Stimulated activated naive CD4-positive, alpha-beta T cell (primary cell): ENCODE results near the gene DENND2C.
A peak's percentile ranks its signal among the peaks of the same experiment; 100 is the strongest.

ENCODE experiments used
- DNase-seq, 6 experiments: peaks; one replicate each; lab custom pipeline; 2025; lab: John Stamatoyannopoulos, UW

Gene DENND2C, protein sequence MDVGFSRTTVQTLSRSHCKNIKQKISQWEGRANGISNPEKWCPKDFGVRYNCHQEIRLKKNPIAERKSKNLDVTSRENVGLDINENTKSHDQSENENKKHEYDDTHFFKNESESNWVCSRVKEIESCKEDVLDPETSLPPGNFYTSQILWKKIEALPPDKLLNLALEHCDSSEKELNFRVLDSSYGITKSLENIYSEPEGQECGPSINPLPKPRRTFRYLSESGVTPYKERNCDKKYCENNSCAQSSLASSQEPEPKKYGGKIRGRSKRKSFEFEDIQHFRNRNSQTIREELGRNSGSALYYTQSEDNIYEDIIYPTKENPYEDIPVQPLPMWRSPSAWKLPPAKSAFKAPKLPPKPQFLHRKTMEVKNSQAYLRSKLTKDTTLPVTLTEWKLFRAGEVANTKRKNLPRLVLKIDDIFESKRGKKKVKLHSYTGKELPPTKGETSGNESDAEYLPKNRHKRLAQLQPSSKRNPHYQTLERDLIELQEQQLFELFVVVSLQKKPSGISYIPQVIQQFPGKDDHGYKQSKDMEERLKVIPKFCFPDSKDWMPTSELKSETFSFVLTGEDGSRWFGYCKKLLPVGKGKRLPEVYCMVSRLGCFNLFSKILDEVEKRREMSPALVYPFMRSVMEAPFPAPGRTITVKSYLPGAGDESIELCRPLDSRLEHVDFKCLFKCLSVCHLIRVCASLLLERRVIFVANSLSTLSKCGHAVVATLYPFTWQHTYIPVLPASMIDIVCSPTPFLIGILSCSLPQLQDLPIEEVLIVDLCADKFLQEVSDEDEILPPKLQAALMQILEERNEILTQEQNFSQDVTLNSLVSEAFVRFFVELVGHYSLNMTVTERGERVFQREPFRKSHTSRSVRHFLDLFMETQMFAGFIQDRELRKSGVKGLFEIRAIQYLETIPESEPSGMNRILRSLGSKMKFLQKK

DNA sequence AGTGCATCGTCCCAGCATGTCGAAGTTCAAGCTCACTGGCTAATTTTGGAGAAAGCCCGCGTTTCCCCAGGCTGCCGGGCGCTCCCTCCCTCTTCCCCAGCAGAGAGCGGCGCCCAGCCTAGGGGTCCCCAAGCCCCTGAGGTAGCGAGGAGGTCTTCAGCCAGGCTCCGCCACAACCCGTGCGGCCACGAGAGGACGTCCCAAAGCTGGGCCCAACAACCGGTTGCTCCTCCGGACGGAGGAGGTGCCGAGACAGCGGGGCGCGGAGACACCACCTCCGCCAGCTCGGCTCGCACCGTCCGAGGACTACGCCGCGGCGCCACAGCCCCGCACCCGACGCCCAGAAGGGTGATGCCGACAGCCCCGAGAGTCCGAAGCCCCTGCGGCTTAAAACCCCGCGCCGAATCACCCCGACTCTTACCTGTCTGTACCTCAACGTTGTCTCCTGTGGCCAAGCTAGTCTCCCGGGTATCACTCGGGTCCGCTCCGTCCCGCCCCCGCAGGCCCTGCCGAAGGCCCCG, at the start of gene DENND2C:
DENND2C (minus strand) TSS at position 488 of the 521 bp plus-strand sequence. CDS start 44,065 bp downstream, outside the sequence.
- DNase-seq: no peak

DNA sequence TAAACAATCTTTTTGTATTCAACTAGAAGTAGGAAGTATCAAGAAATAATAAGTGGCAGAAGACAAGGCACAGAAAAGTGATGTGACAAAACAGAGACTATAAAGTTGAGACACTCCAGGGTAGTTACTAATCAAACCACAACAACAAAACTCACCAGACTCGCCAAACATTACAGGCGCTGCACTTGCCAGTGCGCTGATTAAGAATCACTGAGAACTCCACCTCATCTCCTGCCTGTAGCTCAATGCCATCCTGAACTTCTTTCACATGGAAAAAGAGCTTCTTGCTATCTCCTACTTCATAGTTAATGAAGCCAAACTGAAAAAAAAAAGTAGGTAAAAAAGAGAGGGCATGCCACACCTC, 49.6 kb upstream of the DENND2C start:
- DNase-seq: no peak

DNA sequence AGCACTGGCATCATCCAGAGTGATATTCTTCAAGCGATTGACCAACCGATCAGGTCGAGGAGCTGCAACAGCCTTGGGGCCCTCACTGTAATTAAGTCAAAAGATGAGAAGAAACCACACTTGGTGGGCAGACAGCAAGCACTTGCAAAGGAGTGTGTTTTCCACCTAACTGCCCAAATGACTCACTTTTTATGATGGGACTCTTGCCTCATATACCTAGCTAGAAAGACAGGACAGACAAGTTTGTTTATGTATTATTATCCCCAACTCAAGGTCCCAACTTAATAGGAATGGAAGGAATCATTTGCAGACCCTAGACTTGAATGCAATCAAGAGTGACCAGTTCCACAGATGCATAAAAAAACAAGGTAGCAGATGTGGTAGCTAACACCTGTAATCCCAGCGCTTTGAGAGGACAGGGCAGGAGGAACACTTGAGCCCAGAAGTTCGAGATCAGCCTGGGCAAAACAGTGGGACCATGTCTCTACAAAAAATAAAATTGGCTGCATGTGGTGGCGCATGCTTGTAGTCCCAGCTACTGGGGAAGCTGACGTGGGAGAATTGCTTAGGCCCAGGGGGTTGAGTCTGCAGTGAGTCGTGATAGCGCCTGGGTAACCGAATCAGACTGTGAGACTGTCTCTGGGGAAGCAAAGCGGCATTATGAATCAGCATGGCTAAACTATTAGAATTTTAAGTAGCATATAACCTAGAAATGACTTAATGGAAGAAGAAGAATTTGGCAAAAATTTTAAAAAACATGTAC, 49.0 kb upstream of the DENND2C start:
- DNase-seq: no peak

DNA sequence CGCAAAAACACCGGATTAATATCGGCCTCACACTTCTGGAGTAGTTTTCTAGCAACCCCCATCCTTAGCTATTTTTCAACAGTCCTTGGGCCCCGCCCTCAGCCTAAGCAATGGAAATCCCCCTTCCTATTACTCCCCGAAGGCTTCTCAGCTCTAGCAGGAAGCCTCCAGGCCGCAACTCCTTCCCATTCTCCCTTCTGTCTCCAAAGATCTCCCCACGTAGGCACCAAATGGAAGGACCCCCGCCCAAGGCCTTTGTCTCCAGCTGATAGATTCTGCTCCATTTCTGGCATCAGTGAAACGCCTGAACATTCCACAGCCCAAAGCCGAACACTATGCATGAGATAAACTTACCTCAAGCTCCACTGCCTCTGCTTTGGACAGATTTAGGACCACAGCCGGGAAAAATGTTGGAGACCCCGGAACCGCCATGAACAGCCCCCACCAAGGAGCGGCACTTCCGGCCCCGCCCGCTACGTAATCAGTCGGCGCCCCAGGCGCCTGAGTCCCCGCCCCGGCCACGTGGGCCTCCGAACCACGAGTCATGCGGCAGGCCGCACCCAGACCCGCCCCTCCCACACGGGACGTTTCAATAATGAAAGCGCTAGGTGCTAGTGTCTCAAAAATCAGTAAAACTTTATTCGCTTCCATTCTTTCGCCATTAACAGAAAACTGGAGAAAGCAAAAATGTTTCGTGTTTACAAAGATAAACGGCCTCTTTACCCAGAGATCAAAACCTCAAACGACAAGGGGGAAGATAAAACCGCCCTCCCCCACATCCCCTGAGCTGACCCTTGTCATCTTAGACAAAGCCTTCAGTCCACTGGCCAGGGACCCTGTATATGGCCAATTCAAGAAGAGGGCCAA, 46.7 kb upstream of the DENND2C start, which contains the start of gene NRAS:
NRAS (minus strand) TSS at position 468 of the 867 bp plus-strand sequence. CDS start 611 bp downstream, outside the sequence.
- peak; percentile 90 to 94 (median 92) for DNase-seq

DNA sequence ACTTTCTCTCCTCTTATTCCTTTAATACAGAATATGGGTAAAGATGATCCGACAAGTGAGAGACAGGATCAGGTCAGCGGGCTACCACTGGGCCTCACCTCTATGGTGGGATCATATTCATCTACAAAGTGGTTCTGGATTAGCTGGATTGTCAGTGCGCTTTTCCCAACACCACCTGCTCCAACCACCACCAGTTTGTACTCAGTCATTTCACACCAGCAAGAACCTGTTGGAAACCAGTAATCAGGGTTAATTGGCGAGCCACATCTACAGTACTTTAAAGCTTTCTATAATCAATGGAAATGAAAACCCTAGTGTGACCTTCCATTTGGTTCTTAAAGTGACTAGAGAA, 46.1 kb upstream of the DENND2C start:
- DNase-seq: no peak

DNA sequence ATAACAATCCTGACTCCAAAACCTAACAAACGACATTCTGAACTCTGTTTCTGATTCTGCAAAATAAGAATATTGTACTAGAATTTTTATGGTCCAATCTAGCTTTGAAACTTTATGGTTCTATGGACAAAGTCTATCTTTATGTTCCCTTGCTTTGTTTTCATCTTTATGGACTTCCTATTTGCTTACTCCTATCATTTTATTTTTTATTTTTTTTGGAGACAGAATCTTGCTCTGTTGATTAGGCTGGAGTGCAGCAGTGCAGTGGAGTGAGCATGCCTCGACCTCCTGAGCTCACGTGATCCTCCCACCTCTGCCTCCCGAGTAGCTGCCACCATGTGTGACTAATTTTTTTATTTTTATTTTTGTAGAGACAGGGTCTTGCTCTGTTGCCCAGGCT, 43.1 kb upstream of the DENND2C start:
- DNase-seq: no peak

DNA sequence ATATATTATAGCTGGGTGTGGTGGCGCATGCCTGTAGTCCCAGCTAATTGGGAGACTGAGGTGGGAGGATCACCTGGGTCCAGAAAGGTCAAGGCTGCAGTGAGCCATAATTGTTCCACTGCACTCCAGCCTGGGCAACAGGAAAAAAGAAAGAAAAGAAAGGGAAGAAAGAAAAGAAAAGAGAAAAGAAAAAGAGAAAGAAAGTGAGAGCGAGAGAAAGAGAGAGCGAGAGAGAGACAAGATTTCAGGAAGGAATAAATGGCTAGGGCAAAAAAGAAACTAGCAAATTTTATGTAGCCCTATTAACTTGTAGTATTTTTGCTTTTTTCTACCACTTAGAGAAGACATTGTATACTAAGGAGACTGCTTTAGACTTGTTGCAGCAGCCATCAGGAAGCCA, 40.5 kb upstream of the DENND2C start:
- DNase-seq: no peak

DNA sequence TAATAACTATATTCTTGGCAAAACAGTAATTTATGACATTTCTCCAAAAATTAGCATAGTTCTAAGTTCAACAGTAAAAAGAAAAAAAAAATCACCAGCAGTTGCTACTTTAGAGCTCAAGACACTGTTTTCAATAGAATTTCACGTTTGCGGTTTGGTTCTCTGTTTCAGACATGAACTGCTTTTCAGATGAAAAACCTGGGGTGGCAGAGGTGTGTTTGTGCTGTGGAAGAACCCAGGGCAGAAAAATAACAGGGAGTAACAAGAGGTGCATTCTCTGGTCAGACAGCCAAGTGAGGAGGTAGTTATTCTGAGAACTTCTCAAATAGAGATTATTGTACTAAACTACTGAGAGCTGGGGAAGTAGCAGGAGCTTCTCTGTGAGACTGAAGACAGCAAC, 37.8 kb upstream of the DENND2C start:
- no peak for DNase-seq

DNA sequence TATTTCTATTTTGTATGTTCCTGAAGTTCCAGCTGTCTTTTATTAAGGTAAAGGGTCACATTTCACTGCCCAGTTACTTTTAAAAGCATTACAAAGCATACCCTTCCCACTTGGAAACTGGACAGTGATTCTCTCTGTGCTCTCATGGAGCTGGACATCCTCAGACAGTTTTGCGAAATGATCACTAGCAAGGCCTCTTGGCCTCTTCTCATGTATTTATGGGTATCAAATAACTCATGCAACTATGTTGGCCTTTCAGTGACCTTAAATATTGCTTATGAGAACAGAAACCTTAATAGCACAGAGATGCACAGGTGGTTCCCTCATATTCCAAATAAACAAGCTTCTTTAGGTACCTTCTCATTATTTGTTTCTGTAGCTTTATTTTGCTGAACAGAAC, 33.4 kb upstream of the DENND2C start:
- DNase-seq: no peak

DNA sequence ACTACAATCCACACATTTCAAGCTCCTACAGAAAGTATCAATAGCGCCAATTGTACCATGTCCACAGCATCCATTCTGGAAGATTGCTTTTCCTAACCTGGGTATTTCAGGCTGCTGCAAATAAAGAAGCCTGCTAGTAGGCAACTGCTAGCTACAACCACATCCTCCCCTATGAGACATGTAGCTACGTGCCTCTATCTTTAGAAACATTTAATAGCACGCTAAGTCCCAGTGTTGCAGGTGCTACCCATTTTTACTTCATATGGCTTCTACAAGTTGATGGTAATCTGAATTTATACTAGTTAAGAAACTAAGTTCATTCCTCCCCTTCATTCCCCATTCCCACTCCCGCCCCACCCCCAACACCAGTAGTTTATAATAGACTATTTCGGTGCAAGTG, 32.9 kb upstream of the DENND2C start:
- DNase-seq: no peak

DNA sequence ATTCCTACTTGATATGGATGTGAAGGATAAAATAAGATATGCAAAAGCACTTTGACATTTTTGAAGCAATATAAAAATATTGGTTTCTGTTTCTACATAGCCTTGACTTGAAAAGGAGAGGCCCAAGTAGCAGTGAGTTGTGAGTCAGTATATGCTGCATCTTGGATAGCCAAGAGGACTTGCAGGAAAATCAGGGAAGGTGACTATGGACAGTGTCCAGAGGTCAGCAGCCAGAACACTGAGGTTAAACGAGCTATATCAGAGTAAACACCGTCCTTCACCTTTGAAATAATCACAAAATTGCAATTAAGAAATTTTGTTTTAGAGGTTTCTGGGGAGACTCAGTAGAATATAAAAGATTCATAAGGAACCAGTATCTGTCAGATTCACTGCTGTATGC, 32.1 kb upstream of the DENND2C start:
- DNase-seq: no peak

DNA sequence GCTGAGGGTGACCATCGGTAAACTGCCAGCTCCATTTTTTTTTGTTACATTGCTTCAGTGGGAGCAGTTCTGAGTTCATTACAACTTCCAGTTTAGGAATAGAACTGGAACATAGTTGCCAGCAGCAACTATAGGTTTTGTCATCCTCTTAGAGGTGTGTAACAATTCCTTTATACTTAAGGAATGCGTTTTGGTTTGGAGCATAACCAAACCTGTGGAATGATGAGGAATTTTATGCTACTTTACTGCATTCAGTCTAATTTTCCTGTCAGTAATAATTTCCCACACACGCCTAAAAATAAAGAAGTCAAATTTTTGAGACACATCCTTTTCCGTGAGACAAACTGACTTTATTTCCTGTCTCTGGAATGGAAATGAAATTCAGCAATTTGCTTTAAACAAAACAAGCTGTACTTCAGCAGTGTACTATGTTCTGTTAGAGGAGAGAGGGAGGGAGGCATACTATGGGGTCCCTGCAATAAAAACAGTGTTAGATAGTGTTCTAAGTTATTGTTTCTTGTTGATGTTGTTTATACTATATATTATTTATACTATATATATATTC, 30.3 kb upstream of the DENND2C start:
- DNase-seq: no peak

DNA sequence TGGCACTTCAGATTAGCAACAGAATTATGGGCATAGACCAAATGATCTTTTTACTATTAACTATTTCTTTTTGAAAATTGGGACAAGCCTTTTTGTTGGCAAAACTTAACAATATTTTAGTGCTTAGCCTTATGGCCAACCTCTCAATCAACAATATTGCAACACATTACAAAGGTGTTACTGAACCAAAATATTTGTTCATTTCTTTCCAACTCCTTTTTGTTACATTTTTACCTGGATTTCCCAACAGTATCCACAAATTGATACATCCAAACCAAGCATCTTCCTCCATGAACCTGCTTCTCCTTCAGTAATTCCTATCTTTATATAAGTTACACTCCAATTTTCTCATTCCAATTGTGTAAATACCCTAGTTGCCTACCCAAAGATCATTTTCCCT, 27.0 kb upstream of the DENND2C start:
- no peak for DNase-seq

DNA sequence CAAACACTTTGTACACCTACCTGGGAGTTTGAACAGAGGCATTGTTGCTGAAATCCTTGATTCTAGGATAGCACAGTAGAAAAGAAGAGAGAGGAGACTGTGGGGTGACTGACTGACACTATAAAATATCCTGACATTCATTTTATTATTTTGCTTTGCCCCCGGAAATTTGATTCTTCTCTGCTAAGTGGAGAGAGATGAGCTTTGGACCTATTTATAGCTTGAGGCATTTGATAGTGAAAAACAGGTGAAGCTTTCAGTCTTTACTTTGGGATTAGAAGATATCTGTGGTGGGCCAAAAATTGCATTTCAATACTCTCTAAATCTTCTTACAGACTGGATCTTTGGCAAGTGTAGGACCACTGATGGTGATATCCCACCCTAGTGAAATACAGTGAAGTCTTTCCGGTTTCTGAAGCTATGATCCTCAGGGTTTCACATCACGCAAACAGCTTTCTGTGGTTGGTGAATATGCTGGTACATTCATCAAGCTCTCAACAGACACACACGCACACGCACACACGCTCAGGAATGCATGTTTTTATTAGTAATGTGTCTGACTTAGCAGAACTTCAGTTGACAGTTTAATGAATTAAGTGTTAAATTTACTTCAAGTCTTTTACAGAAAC, 25.7 kb upstream of the DENND2C start, which contains the start of gene AMPD1:
AMPD1 (minus strand) TSS at position 117 of the 629 bp plus-strand sequence; CDS start at position 42, 75 bp downstream.
- DNase-seq: no peak

DNA sequence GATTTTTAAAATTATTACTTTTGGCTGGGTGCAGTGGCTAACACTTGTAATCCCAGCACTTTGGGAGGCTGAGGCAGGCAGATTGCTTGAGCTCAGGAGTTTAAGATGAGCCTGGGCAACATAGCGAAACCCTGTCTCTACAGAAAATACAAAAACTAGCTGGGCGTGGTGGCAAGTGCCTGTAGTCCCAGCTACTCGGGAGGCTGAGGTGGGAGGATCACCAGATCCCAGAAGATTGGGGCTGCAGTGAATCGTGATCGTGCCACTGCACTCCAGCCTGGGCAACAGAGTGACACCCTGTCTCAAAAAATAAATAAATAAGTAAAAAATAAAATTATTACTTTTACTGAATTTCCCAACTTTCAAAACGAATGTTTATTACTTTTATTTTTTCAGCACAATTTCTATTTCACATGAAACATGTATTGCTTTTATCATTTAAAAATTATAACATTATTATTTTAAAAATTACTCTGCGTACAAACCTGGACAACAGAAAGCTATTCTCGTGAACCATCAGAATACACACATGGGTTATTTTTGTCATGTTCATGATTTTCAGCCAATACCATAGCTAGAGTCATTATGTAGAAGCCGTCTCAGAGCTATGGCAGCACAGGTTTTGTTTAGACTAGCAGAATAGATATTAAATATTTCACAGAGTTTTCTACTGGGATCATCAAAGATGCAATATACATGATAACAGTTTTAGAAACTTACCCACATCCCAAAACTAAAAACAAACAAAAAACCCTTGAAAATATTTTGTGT, 24.9 kb upstream of the DENND2C start:
- no peak for DNase-seq

DNA sequence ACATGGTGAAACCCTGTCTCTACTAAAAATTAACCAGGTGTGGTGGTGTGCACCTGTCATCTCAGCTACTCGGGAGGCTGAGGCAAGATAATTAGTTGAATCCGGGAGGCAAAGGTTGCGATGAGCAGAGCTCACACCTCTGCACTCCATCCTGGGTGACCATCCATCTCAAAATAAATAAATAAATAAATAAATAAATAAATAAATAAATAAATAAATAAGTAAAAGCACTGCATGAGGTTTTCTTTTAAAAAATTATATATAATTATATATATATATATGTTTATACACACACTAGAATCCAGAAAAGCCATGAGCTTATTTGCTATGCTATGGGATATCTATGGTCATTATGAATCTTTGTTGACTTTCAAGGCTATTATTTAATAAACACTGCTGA, 23.1 kb upstream of the DENND2C start:
- DNase-seq: no peak

DNA sequence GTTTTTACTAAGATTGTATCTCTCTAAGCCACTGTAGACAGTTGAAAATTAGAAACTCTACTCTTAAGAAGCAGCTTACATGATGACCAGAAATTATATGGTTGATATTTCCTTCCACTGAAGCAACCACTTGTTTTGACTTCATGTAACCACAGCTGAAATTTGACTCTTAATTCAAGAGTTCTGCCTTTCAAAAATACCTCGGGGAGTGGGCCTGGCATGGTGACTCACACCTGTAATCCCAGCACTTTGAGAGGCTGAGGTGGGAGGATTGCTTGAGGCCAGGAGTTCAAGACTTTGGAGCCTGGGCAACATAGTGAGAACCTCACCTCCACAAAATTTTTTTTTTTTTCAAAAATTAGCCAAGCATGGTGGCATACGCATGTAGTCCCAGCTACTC, 21.2 kb upstream of the DENND2C start:
- DNase-seq: no peak

DNA sequence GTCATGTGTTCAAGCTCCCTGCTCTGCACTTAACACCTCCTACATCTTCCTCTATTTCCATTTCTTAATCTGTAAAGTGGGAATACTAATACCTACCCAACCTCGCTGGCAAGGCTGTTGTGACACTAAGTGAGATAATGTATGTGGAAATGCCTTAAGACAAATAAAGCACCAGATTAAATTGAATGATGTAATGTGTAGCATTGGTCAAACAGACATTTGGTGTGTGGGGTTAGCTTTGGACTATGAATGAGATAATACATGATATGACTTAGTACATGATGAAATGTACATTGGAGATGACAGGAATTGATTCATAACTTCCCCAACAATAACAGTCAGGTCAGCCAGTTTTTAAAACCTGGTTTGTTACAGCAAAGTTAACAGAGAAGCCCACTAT, 20.3 kb upstream of the DENND2C start:
- no peak for DNase-seq

DNA sequence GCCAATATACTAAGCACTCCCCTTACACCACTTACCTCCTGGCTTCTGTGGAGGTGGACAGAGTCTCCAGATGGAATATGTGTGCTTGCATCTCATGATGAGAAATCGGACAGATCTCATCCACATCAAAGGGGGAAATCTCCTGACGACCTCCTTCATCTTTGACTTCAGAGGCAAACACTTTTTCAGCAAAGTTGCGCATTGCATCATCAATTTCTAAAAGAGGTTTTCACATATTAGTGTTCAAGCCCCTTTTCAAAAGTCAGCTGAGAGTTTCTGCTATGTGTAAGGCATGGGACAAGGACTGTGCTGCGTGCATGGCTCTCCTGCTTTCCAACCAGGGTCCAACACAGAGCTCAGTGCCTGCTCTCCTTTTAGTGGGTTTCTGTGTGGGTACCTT, 18.7 kb upstream of the DENND2C start:
- no peak for DNase-seq
